ENCODE results near the gene UQCRC1. TPM values are rescaled to one million over a fixed set of nuclear protein-coding genes. Genes with fewer than 3 reads are reported as not detected.

UQCRC1 gene
- total and polyA plus RNA-seq, 2 donors (not counting 1 experiment from before 2014, with no cell fraction given), result 226 to 366 TPM

GRCh38 chr3:48565591-48566400, 43.6 kb downstream of the UQCRC1 start:
- Histone ChIP-seq H3K36me3 (ENCODE audit: control insufficient read depth, insufficient read depth, low read length) (peaks cover 8% of the 10 kb centered on the region), H3K4me2 (ENCODE audit: extremely low read depth, insufficient read depth, low read length) (no peak overlapping the region)

GRCh38 chr3:48565186-48565585, 44.3 kb downstream of the UQCRC1 start:
- TF ChIP-seq CTCF (conservative IDR thresholded peaks at IDR 0.05 in 1 of 2, IDR thresholded peaks at IDR 0.05 in 1 of 2; ENCODE audit: low read depth in 1 of 2, low read length in 2 of 2) (no peak), EZH2 (IDR thresholded peaks at IDR 0.05; ENCODE audit: low read length, missing control alignments) (no peak)
- Histone ChIP-seq H3K9ac (ENCODE audit: insufficient read depth, low read length) (no peak overlapping the region), H3K27ac (ENCODE audit: insufficient read depth, low read length) (no peak overlapping the region), H2AFZ (ENCODE audit: low read length) (no peak overlapping the region), H3K4me1 (ENCODE audit: control insufficient read depth, extremely low read depth, insufficient read depth, low read length) (peaks cover 30% of the 10 kb centered on the region), H3K4me3 (replicated peaks in 1 of 4; ENCODE audit: control extremely low read depth in 1 of 4, insufficient read depth in 1 of 4, low read depth in 3 of 4, low read length in 4 of 4) (no peak overlapping the region), H3K27me3 (ENCODE audit: control insufficient read depth, insufficient read depth, low read length) (no peaks in the 10 kb centered on the region), H4K20me1 (ENCODE audit: control insufficient read depth, extremely low read depth, insufficient read depth, low read length) (no peaks in the 10 kb centered on the region), H3K79me2 (ENCODE audit: control insufficient read depth, insufficient read depth, low read length) (no peaks in the 10 kb centered on the region), H3K36me3 (ENCODE audit: control insufficient read depth, insufficient read depth, low read length) (peaks cover 8% of the 10 kb centered on the region), H3K9me3 (ENCODE audit: control insufficient read depth, insufficient read depth, low read depth, low read length) (no peaks in the 10 kb centered on the region), H3K4me2 (ENCODE audit: extremely low read depth, insufficient read depth, low read length) (no peak overlapping the region)
- DNase-seq (ENCODE audit: low read depth in 2 of 2), result no peak

More at GRCh38 chr3:48565591-48566400, 43.6 kb downstream of the UQCRC1 start:
- no peak overlapping the region for H3K27ac ChIP-seq (ENCODE audit: insufficient read depth, low read length)
- H4K20me1 ChIP-seq (ENCODE audit: control insufficient read depth, extremely low read depth, insufficient read depth, low read length), result no peaks in the 10 kb centered on the region
- no peak overlapping the region for H2AFZ ChIP-seq (ENCODE audit: low read length)
- H3K27me3 ChIP-seq (ENCODE audit: control insufficient read depth, insufficient read depth, low read length), result no peaks in the 10 kb centered on the region
- H3K4me1 ChIP-seq (ENCODE audit: control insufficient read depth, extremely low read depth, insufficient read depth, low read length), result peaks cover 24% of the 10 kb centered on the region
- no peak overlapping the region for H3K9ac ChIP-seq (ENCODE audit: insufficient read depth, low read length)
- no peaks in the 10 kb centered on the region for H3K9me3 ChIP-seq (ENCODE audit: control insufficient read depth, insufficient read depth, low read depth, low read length)
- peak; percentile 73 to 78 for DNase-seq (ENCODE audit: low read depth in 2 of 2)
- H3K4me3 ChIP-seq (replicated peaks in 1 of 4; ENCODE audit: control extremely low read depth in 1 of 4, insufficient read depth in 1 of 4, low read depth in 3 of 4, low read length in 4 of 4), result no peak overlapping the region
- no peaks in the 10 kb centered on the region for H3K79me2 ChIP-seq (ENCODE audit: control insufficient read depth, insufficient read depth, low read length)
- TF ChIP-seq CTCF (conservative IDR thresholded peaks at IDR 0.05 in 1 of 2, IDR thresholded peaks at IDR 0.05 in 1 of 2; ENCODE audit: low read depth in 1 of 2, low read length in 2 of 2) (no peak), EZH2 (IDR thresholded peaks at IDR 0.05; ENCODE audit: low read length, missing control alignments) (no peak)

- no peak overlapping the region for H3K4me2 ChIP-seq (ENCODE audit: extremely low read depth, insufficient read depth, low read length)
- H3K36me3 ChIP-seq (ENCODE audit: control insufficient read depth, insufficient read depth, low read length), result peaks cover 8% of the 10 kb centered on the region
- no peaks in the 10 kb centered on the region for H4K20me1 ChIP-seq (ENCODE audit: control insufficient read depth, extremely low read depth, insufficient read depth, low read length)
- peaks cover 36% of the 10 kb centered on the region for H3K4me1 ChIP-seq (ENCODE audit: control insufficient read depth, extremely low read depth, insufficient read depth, low read length)
- H3K27ac ChIP-seq (ENCODE audit: insufficient read depth, low read length), result no peak overlapping the region
- no peak for DNase-seq (ENCODE audit: low read depth in 2 of 2)
- no peak overlapping the region for H3K4me3 ChIP-seq (replicated peaks in 1 of 4; ENCODE audit: control extremely low read depth in 1 of 4, insufficient read depth in 1 of 4, low read depth in 3 of 4, low read length in 4 of 4)
- H2AFZ ChIP-seq (ENCODE audit: low read length), result no peak overlapping the region
- H3K27me3 ChIP-seq (ENCODE audit: control insufficient read depth, insufficient read depth, low read length), result no peaks in the 10 kb centered on the region
- no peaks in the 10 kb centered on the region for H3K79me2 ChIP-seq (ENCODE audit: control insufficient read depth, insufficient read depth, low read length)
- TF ChIP-seq CTCF (conservative IDR thresholded peaks at IDR 0.05 in 1 of 2, IDR thresholded peaks at IDR 0.05 in 1 of 2; ENCODE audit: low read depth in 1 of 2, low read length in 2 of 2) (no peak), EZH2 (IDR thresholded peaks at IDR 0.05; ENCODE audit: low read length, missing control alignments) (no peak)
- no peaks in the 10 kb centered on the region for H3K9me3 ChIP-seq (ENCODE audit: control insufficient read depth, insufficient read depth, low read depth, low read length)
- H3K9ac ChIP-seq (ENCODE audit: insufficient read depth, low read length), result no peak overlapping the region
Observed at GRCh38 chr3:48564667-48565066, 44.8 kb downstream of the UQCRC1 start.
